ENCODE results near the gene VTA1.

VTA1 gene

DNA sequence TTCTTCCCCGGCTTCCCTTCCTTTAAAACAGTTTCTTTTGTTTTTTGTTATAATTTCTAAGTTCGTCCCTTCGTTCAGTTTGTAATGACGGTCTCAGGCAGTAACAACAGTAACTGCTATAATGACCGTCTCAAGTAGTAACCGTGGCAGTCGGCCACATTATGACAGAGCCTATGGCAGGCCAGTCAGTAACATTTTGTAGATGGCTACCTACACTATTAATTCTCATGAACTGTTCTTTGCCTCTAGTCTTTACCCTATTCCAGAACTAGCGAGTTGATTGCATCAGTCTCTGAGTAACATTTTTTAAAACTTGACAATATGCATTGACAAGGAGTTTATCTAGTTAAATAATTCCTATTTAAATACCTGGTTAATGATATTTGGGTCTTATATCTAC is 111.7 kb downstream of the VTA1 start:
- no peak overlapping the region for H2BK15ac ChIP-seq (replicated peaks; ENCODE audit: low read depth)
- no peak overlapping the region for H2BK120ac ChIP-seq (ENCODE audit: low read depth, low read length)
- H3K4me3 ChIP-seq (ENCODE audit: low read length): no peak overlapping the region
- no peaks in the 10 kb centered on the region for H3K79me2 ChIP-seq (ENCODE audit: control insufficient read depth, insufficient read depth, low read length)
- no peak overlapping the region for H4K8ac ChIP-seq (ENCODE audit: low read depth, low read length)
- H2AK5ac ChIP-seq (ENCODE audit: low read length): no peak overlapping the region
- no peak for DNase-seq
- no peak overlapping the region for H2BK5ac ChIP-seq (ENCODE audit: low read length)
- H3K27me3 ChIP-seq (ENCODE audit: insufficient read depth, low read length, poor library complexity): no peaks in the 10 kb centered on the region
- H3K36me3 ChIP-seq (ENCODE audit: control insufficient read depth, insufficient read depth, low read length): no peaks in the 10 kb centered on the region
- no peak overlapping the region for H3K4me2 ChIP-seq (ENCODE audit: low read length)
- H3K18ac ChIP-seq (ENCODE audit: low read length): no peak overlapping the region
- H3K27ac ChIP-seq (ENCODE audit: low read depth, low read length): no peak overlapping the region
- no CpG with 5 or more reads among the region's 8 CpGs for WGBS (ENCODE audit: extremely low coverage, insufficient coverage, low lambda C conversion rate)
- no peak overlapping the region for H3K9ac ChIP-seq (ENCODE audit: low read length)
- no peak overlapping the region for H3K23ac ChIP-seq (ENCODE audit: low read length)
- H3K4me1 ChIP-seq (ENCODE audit: control insufficient read depth, low read depth, low read length): no peaks in the 10 kb centered on the region
- no peaks in the 10 kb centered on the region for H3K79me1 ChIP-seq (ENCODE audit: low read length)
- no peak overlapping the region for H3K4ac ChIP-seq (ENCODE audit: low read depth, low read length)
- no peak overlapping the region for H3K56ac ChIP-seq (ENCODE audit: low read length)
- H4K5ac ChIP-seq (ENCODE audit: low read length): no peak overlapping the region

DNA sequence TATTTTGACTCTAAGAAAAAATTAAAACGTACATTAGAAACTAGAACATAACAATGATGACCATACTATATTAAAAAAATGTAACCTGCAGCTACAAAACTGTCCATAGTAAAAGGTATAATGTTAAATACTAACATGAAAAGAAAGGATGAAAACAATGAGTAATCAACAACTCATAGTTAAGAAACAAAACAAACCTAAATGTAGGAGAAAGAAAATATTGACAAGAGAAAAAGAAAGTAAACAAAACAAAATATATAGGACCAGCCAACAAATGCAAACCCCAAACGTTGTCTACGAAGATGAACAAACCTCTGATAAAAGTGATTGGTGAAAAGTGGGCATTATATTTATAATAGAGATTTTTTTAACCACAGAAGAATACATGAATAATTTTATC is 113.7 kb downstream of the VTA1 start:
- Histone ChIP-seq H3K4me1 (ENCODE audit: control insufficient read depth, low read depth, low read length) (no peaks in the 10 kb centered on the region), H2BK120ac (ENCODE audit: low read depth, low read length) (no peak overlapping the region), H3K23ac (ENCODE audit: low read length) (no peak overlapping the region), H3K36me3 (ENCODE audit: control insufficient read depth, insufficient read depth, low read length) (no peaks in the 10 kb centered on the region), H2AK5ac (ENCODE audit: low read length) (no peak overlapping the region), H2BK15ac (replicated peaks; ENCODE audit: low read depth) (no peak overlapping the region), H4K8ac (ENCODE audit: low read depth, low read length) (no peak overlapping the region), H3K4me2 (ENCODE audit: low read length) (no peak overlapping the region), H3K27me3 (ENCODE audit: insufficient read depth, low read length, poor library complexity) (no peaks in the 10 kb centered on the region), H3K4me3 (ENCODE audit: low read length) (no peak overlapping the region), H3K18ac (ENCODE audit: low read length) (no peak overlapping the region), H3K56ac (ENCODE audit: low read length) (no peak overlapping the region), H2BK5ac (ENCODE audit: low read length) (no peak overlapping the region), H3K9ac (ENCODE audit: low read length) (no peak overlapping the region), H3K4ac (ENCODE audit: low read depth, low read length) (no peak overlapping the region), H3K79me1 (ENCODE audit: low read length) (no peaks in the 10 kb centered on the region), H4K5ac (ENCODE audit: low read length) (no peak overlapping the region), H3K79me2 (ENCODE audit: control insufficient read depth, insufficient read depth, low read length) (no peaks in the 10 kb centered on the region), H3K27ac (ENCODE audit: low read depth, low read length) (no peak overlapping the region)
- WGBS (ENCODE audit: extremely low coverage, insufficient coverage, low lambda C conversion rate): no CpG with 5 or more reads among the region's 3 CpGs
- DNase-seq: no peak

DNA sequence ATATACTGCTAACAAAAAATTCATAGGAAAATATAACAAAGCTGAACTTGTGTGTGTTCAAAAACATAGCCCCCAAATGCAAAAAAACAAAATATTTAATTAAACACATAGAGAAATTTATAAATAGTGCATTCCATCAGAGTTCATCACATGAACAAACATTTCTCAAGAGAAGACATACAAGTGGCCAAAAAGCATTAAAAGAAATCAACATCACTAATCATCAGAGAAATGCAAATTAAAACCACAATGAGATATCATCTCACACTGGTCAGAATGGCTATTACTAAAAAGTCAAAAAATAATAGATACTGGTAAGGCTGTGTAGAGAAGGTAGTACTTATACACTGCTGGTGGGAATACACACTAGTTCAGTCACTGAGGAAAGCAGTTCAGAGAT is 115.2 kb downstream of the VTA1 start:
- Histone ChIP-seq H2BK15ac (replicated peaks; ENCODE audit: low read depth) (no peak overlapping the region), H3K56ac (ENCODE audit: low read length) (no peak overlapping the region), H3K18ac (ENCODE audit: low read length) (no peak overlapping the region), H2AK5ac (ENCODE audit: low read length) (no peak overlapping the region), H3K23ac (ENCODE audit: low read length) (no peak overlapping the region), H3K4me3 (ENCODE audit: low read length) (no peak overlapping the region), H3K79me2 (ENCODE audit: control insufficient read depth, insufficient read depth, low read length) (no peaks in the 10 kb centered on the region), H4K5ac (ENCODE audit: low read length) (no peak overlapping the region), H3K27me3 (ENCODE audit: insufficient read depth, low read length, poor library complexity) (no peaks in the 10 kb centered on the region), H3K4me1 (ENCODE audit: control insufficient read depth, low read depth, low read length) (no peaks in the 10 kb centered on the region), H2BK5ac (ENCODE audit: low read length) (no peak overlapping the region), H3K79me1 (ENCODE audit: low read length) (no peaks in the 10 kb centered on the region), H3K9ac (ENCODE audit: low read length) (no peak overlapping the region), H3K27ac (ENCODE audit: low read depth, low read length) (no peak overlapping the region), H3K36me3 (ENCODE audit: control insufficient read depth, insufficient read depth, low read length) (no peaks in the 10 kb centered on the region), H2BK120ac (ENCODE audit: low read depth, low read length) (no peak overlapping the region), H3K4me2 (ENCODE audit: low read length) (no peak overlapping the region), H4K8ac (ENCODE audit: low read depth, low read length) (no peak overlapping the region), H3K4ac (ENCODE audit: low read depth, low read length) (no peak overlapping the region)
- no peak for DNase-seq

DNA sequence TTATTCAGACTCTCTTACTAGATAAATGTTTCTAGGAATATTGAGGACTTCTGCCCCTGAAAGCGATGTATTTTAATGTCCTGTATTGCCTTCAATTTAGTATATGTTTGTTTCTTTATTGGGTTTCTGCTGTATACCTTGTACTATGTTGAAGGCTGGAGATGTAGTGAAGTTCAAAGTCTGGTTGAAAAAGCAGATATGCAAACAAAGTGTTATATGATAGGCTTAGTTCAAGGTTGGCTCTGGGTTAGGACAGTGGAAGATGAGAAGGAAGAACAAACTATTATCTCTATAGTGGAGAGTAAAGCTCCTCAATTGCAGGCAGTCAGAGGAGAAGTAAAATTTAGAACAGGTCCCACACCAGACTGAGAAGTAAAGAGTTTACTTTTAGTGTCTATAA is 118.4 kb downstream of the VTA1 start:
- H2BK120ac ChIP-seq (ENCODE audit: low read depth, low read length): no peak overlapping the region
- no peak overlapping the region for H3K27ac ChIP-seq (ENCODE audit: low read depth, low read length)
- no peak overlapping the region for H4K8ac ChIP-seq (ENCODE audit: low read depth, low read length)
- no peaks in the 10 kb centered on the region for H3K27me3 ChIP-seq (ENCODE audit: insufficient read depth, low read length, poor library complexity)
- no peak overlapping the region for H3K4me3 ChIP-seq (ENCODE audit: low read length)
- H3K23ac ChIP-seq (ENCODE audit: low read length): no peak overlapping the region
- H3K79me2 ChIP-seq (ENCODE audit: control insufficient read depth, insufficient read depth, low read length): no peaks in the 10 kb centered on the region
- no peaks in the 10 kb centered on the region for H3K36me3 ChIP-seq (ENCODE audit: control insufficient read depth, insufficient read depth, low read length)
- no peak overlapping the region for H3K56ac ChIP-seq (ENCODE audit: low read length)
- no peak overlapping the region for H3K18ac ChIP-seq (ENCODE audit: low read length)
- H3K4me1 ChIP-seq (ENCODE audit: control insufficient read depth, low read depth, low read length): no peaks in the 10 kb centered on the region
- no peaks in the 10 kb centered on the region for H3K79me1 ChIP-seq (ENCODE audit: low read length)
- DNase-seq: no peak
- H3K4me2 ChIP-seq (ENCODE audit: low read length): no peak overlapping the region
- no peak overlapping the region for H3K4ac ChIP-seq (ENCODE audit: low read depth, low read length)
- H2AK5ac ChIP-seq (ENCODE audit: low read length): no peak overlapping the region
- H2BK15ac ChIP-seq (replicated peaks; ENCODE audit: low read depth): no peak overlapping the region
- no peak overlapping the region for H4K5ac ChIP-seq (ENCODE audit: low read length)
- WGBS (ENCODE audit: extremely low coverage, insufficient coverage, low lambda C conversion rate): no CpG with 5 or more reads among the region's 1 CpG
- H3K9ac ChIP-seq (ENCODE audit: low read length): no peak overlapping the region
- H2BK5ac ChIP-seq (ENCODE audit: low read length): no peak overlapping the region

DNA sequence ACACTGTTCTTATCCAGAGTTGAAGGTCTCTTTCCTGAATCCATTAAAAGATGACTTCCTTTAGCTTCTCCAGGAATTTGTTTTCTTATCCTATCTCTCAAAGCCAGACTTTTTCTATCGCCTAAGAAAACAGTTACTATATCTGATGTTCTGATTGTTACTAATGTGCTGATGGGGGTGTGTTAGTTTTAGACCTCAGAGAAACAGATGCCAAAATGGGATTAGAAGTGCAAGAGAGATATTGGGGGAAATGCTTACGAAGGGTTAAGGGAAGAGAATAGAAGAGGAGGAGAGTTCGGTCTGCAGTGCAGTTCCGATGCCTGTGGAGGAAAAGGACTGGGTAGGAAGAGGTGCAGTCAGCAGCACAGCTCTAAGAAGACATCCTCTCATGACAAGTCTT is 119.0 kb downstream of the VTA1 start:
- H4K8ac ChIP-seq (ENCODE audit: low read depth, low read length): no peak overlapping the region
- no peak for DNase-seq
- H2BK120ac ChIP-seq (ENCODE audit: low read depth, low read length): no peak overlapping the region
- no peak overlapping the region for H3K23ac ChIP-seq (ENCODE audit: low read length)
- no peak overlapping the region for H2BK15ac ChIP-seq (replicated peaks; ENCODE audit: low read depth)
- no CpG with 5 or more reads among the region's 4 CpGs for WGBS (ENCODE audit: extremely low coverage, insufficient coverage, low lambda C conversion rate)
- H3K27ac ChIP-seq (ENCODE audit: low read depth, low read length): no peak overlapping the region
- no peaks in the 10 kb centered on the region for H3K36me3 ChIP-seq (ENCODE audit: control insufficient read depth, insufficient read depth, low read length)
- no peak overlapping the region for H3K9ac ChIP-seq (ENCODE audit: low read length)
- H2BK5ac ChIP-seq (ENCODE audit: low read length): no peak overlapping the region
- no peaks in the 10 kb centered on the region for H3K79me1 ChIP-seq (ENCODE audit: low read length)
- H3K4ac ChIP-seq (ENCODE audit: low read depth, low read length): no peak overlapping the region
- no peak overlapping the region for H3K4me3 ChIP-seq (ENCODE audit: low read length)
- H3K4me1 ChIP-seq (ENCODE audit: control insufficient read depth, low read depth, low read length): no peaks in the 10 kb centered on the region
- no peak overlapping the region for H3K4me2 ChIP-seq (ENCODE audit: low read length)
- no peak overlapping the region for H2AK5ac ChIP-seq (ENCODE audit: low read length)
- H3K27me3 ChIP-seq (ENCODE audit: insufficient read depth, low read length, poor library complexity): no peaks in the 10 kb centered on the region
- H3K56ac ChIP-seq (ENCODE audit: low read length): no peak overlapping the region
- H4K5ac ChIP-seq (ENCODE audit: low read length): no peak overlapping the region
- no peaks in the 10 kb centered on the region for H3K79me2 ChIP-seq (ENCODE audit: control insufficient read depth, insufficient read depth, low read length)
- H3K18ac ChIP-seq (ENCODE audit: low read length): no peak overlapping the region

- H4K8ac ChIP-seq (ENCODE audit: low read depth, low read length): no peak overlapping the region
- H3K4me2 ChIP-seq (ENCODE audit: low read length): no peak overlapping the region
- no peak for DNase-seq
- H3K4me3 ChIP-seq (ENCODE audit: low read length): no peak overlapping the region
- H3K79me1 ChIP-seq (ENCODE audit: low read length): no peaks in the 10 kb centered on the region
- no peaks in the 10 kb centered on the region for H3K36me3 ChIP-seq (ENCODE audit: control insufficient read depth, insufficient read depth, low read length)
- no peak overlapping the region for H2BK120ac ChIP-seq (ENCODE audit: low read depth, low read length)
- H2BK15ac ChIP-seq (replicated peaks; ENCODE audit: low read depth): no peak overlapping the region
- no peak overlapping the region for H3K27ac ChIP-seq (ENCODE audit: low read depth, low read length)
- H3K4ac ChIP-seq (ENCODE audit: low read depth, low read length): no peak overlapping the region
- no peaks in the 10 kb centered on the region for H3K27me3 ChIP-seq (ENCODE audit: insufficient read depth, low read length, poor library complexity)
- H3K18ac ChIP-seq (ENCODE audit: low read length): no peak overlapping the region
- no peak overlapping the region for H3K56ac ChIP-seq (ENCODE audit: low read length)
- no peak overlapping the region for H3K23ac ChIP-seq (ENCODE audit: low read length)
- H2BK5ac ChIP-seq (ENCODE audit: low read length): no peak overlapping the region
- WGBS (ENCODE audit: extremely low coverage, insufficient coverage, low lambda C conversion rate): no CpG with 5 or more reads among the region's 1 CpG
- no peak overlapping the region for H4K5ac ChIP-seq (ENCODE audit: low read length)
- H3K79me2 ChIP-seq (ENCODE audit: control insufficient read depth, insufficient read depth, low read length): no peaks in the 10 kb centered on the region
- H3K9ac ChIP-seq (ENCODE audit: low read length): no peak overlapping the region
- H3K4me1 ChIP-seq (ENCODE audit: control insufficient read depth, low read depth, low read length): no peaks in the 10 kb centered on the region
- no peak overlapping the region for H2AK5ac ChIP-seq (ENCODE audit: low read length)
These were observed 124.4 kb downstream of the VTA1 start for GRCh38 chr6:142271476-142271875.

Data from mesendoderm (in vitro differentiated cells).